Kidney (tissue), 14 donors: ENCODE measurements around the gene PNPLA7. TPM values are rescaled to one million over a fixed set of nuclear protein-coding genes. Genes with fewer than 3 reads are reported as not detected.
A peak's percentile ranks its signal among the peaks of the same experiment; 100 is the strongest.

Source experiments
- DNase-seq, 5 donors: peaks; one replicate each; pipeline ENCODE4 v3.0.0-alpha.2; 2013 to 2020
- FAIRE-seq: peaks from 2 replicates; lab custom pipeline; 2012; peaks lifted over from hg19 to GRCh38; lab: Jason Lieb, UNC
- H3K27ac ChIP-seq, 2 donors: one replicate each; pipeline ENCODE4 v1.7.0; 2013; ENCODE audit warnings: low read depth in 2 of 2, low read length in 2 of 2, inconsistent platforms in 1 of 2
- H3K27me3 ChIP-seq: one replicate; pipeline ENCODE4 v1.7.1; 2013; ENCODE audit warnings: low read length, inconsistent platforms; ENCODE audit not compliant: control insufficient read depth, insufficient read depth
- H3K36me3 ChIP-seq, 3 donors: one replicate each; pipeline versions ENCODE4 v1.7.0 to v1.7.1; 2013; ENCODE audit warnings: low read length in 3 of 3, control low read depth in 1 of 3, inconsistent platforms in 1 of 3; ENCODE audit not compliant: insufficient read depth in 3 of 3, control insufficient read depth in 2 of 3
- H3K4me1 ChIP-seq, 3 donors: one replicate each; pipeline versions ENCODE4 v1.7.0 to v1.7.1; 2013; ENCODE audit warnings: low read length in 3 of 3, inconsistent platforms in 1 of 3, low read depth in 1 of 3; ENCODE audit not compliant: control insufficient read depth in 2 of 3, insufficient read depth in 2 of 3
- H3K4me3 ChIP-seq, 3 donors: one replicate each; pipeline versions ENCODE4 v1.7.0 to v1.8.1; 2013; ENCODE audit warnings: low read length in 3 of 3, control low read depth in 1 of 3, inconsistent platforms in 1 of 3
- H3K9ac ChIP-seq, 3 donors: one replicate each; pipeline versions ENCODE4 v1.7.0 to v1.7.1; 2013; ENCODE audit warnings: low read length in 3 of 3, control low read depth in 1 of 3, inconsistent platforms in 1 of 3
- H3K9me3 ChIP-seq, 3 donors: one replicate each; pipeline versions ENCODE4 v1.7.0 to v1.7.1; 2013; ENCODE audit warnings: low read length in 3 of 3, control low read depth in 1 of 3, inconsistent platforms in 1 of 3; ENCODE audit not compliant: control insufficient read depth in 2 of 3, insufficient read depth in 1 of 3
- CTCF ChIP-seq: IDR thresholded peaks from 3 replicates; pipeline ENCODE4 v1.5.1; 2012; ENCODE audit warnings: mild to moderate bottlenecking, moderate library complexity, borderline replicate concordance; ENCODE audit not compliant: insufficient read depth; ENCODE audit errors: extremely low read depth
- intact Hi-C: fragments of 100-400 bp; cut with DNase I; formaldehyde crosslinking; loops from one replicate; pipeline ENCODE4 v1.11.1; 2022
- polyA plus RNA-seq: library from polyadenylated mRNA; stranded (reverse); fragments of 350-450 nt; fragmentation: Illumina TruSeq; extraction: RNeasy Lipid Tissue Mini Kit (QIAGEN cat#74804); gene quantifications from one replicate; pipeline ENCODE4 v1.2.3, GENCODE V29; 2014; ENCODE audit warnings: low read depth, low replicate concordance; ENCODE audit not compliant: insufficient read depth
- total RNA-seq: library from RNA; stranded (reverse); fragmentation: NEBNext Ultra II Directional; extraction: Animal tissue kit (Norgen Biotek cat#: 25700); gene quantifications from one replicate; pipeline ENCODE4 v1.2.1, GENCODE V29; 2021
- donor health status: control.
- donor health status: control.
- donor health status: control.
- donor health status: control.
- donor health status: control.
- donor health status: DM: yes; HTN: yes; CAD: no.
- donor health status: Normal renal cell carcinoma (clear cell type).

PNPLA7 gene
- total and polyA plus RNA-seq, 2 donors from 2014 or later = 2.1 to 9.6 TPM

- Histone ChIP-seq H3K4me1 (no peaks in the 10 kb centered on the region), H3K4me3 (no peak overlapping the region), H3K27me3 (no peaks in the 10 kb centered on the region), H3K36me3 (no peaks in the 10 kb centered on the region), H3K27ac (no peak overlapping the region), H3K9ac (no peak overlapping the region), H3K9me3 (no peaks in the 10 kb centered on the region)
- no peak for TF ChIP-seq CTCF
- FAIRE-seq = no peak
- peak in 1 of 5 donors; percentile 68 for DNase-seq
- intact Hi-C loops = no loop called here
Observed at GRCh38 chr9:137430723-137431415, 119.3 kb downstream of the PNPLA7 start.

- no peaks in the 10 kb centered on the region for H3K4me1 ChIP-seq
- TF ChIP-seq CTCF = no peak
- H3K9ac ChIP-seq = no peak overlapping the region
- intact Hi-C loops = no loop called here
- no peaks in the 10 kb centered on the region for H3K36me3 ChIP-seq
- DNase-seq (peak in 1 of 5 donors; percentile 73), FAIRE-seq (no peak)
- H3K4me3 ChIP-seq = no peak overlapping the region
- no peaks in the 10 kb centered on the region for H3K27me3 ChIP-seq
- H3K9me3 ChIP-seq = no peaks in the 10 kb centered on the region
- H3K27ac ChIP-seq = no peak overlapping the region
Observed at GRCh38 chr9:137429974-137430722, 120.1 kb downstream of the PNPLA7 start.

- TF ChIP-seq CTCF = no peak
- intact Hi-C loops = no loop called here
- Histone ChIP-seq H3K27me3 (no peaks in the 10 kb centered on the region), H3K9ac (no peak overlapping the region), H3K4me3 (no peak overlapping the region), H3K27ac (no peak overlapping the region), H3K4me1 (no peaks in the 10 kb centered on the region), H3K36me3 (no peaks in the 10 kb centered on the region), H3K9me3 (no peaks in the 10 kb centered on the region)
- FAIRE-seq (no peak), DNase-seq (peak in 1 of 5 donors; percentile 68)
Observed at GRCh38 chr9:137429546-137429890, 120.7 kb downstream of the PNPLA7 start.
